ENCODE measurements around the gene MRM3. TPM values are rescaled to one million over a fixed set of nuclear protein-coding genes. Genes with fewer than 3 reads are reported as not detected.

The MRM3 gene
- total and polyA plus RNA-seq, 2 donors (not counting 3 experiments of a cell fraction or from before 2014, with no cell fraction given) = 17.1 to 19.2 TPM

DNA sequence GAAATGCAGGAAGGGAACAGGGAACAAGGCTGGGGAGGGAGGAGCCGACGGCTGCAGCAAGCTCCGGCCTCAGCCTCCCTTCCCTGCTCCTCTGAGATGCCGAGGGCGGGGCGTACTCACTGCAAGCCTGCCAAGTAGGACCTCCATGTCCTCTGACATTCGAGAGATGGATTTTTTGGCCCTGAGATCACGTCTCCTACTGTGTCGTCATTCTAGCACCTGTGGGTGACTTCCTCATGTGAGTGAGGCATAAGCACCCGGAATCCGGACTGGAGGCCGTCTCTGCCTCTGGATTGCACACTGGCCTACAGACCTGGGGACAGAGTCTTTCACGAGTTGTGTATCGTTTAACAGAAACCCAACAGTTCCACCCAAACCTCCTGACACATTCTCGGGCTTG lies 14.5 kb downstream of the MRM3 start:
- no peak overlapping the region for H3K27ac ChIP-seq (ENCODE audit: insufficient read depth, low read depth, low read length)
- no peak overlapping the region for H2AFZ ChIP-seq (ENCODE audit: low read depth, low read length)
- no peak for DNase-seq (ENCODE audit: low read depth, low spot score)
- H3K9ac ChIP-seq (replicated peaks; ENCODE audit: extremely low read depth, insufficient read depth, low read length) = no peak overlapping the region
- no peak for TF ChIP-seq CTCF (IDR thresholded peaks at IDR 0.05; ENCODE audit: extremely low read depth in 1 of 2, insufficient read depth in 1 of 2, low read depth in 1 of 2, low read length in 2 of 2)
- TF ChIP-seq GATA2 (IDR thresholded peaks at IDR 0.05; ENCODE audit: insufficient read depth, insufficient read length, low read depth, low read length) = no peak
- TF ChIP-seq POLR2A (IDR thresholded peaks at IDR 0.05; ENCODE audit: low read depth, low read length) = no peak
- no peak for TF ChIP-seq FOS (IDR thresholded peaks at IDR 0.05; ENCODE audit: borderline replicate concordance, insufficient read depth, low read length)
- TF ChIP-seq, protein P1, sequence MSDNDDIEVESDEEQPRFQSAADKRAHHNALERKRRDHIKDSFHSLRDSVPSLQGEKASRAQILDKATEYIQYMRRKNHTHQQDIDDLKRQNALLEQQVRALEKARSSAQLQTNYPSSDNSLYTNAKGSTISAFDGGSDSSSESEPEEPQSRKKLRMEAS (IDR thresholded peaks at IDR 0.05; ENCODE audit: insufficient read depth, insufficient read length) = no peak
- TF ChIP-seq JUN (IDR thresholded peaks at IDR 0.05; ENCODE audit: borderline replicate concordance, insufficient read depth, insufficient read length, low read depth) = no peak
- no peak for TF ChIP-seq EZH2 (IDR thresholded peaks at IDR 0.05; ENCODE audit: borderline replicate concordance, low read depth, low read length, severe bottlenecking)
- TF ChIP-seq POLR2AphosphoS5 (IDR thresholded peaks at IDR 0.05; ENCODE audit: insufficient read depth, low read depth, low read length) = no peak
- TF ChIP-seq MYC (IDR thresholded peaks at IDR 0.05; ENCODE audit: low read depth, low read length) = no peak
- H3K4me1 ChIP-seq (ENCODE audit: control insufficient read depth, extremely low read depth, insufficient read depth, low read length) = peaks cover 10% of the 10 kb centered on the region
- H3K79me2 ChIP-seq (ENCODE audit: control insufficient read depth, insufficient read depth, low read length) = no peaks in the 10 kb centered on the region
- no peaks in the 10 kb centered on the region for H3K27me3 ChIP-seq (ENCODE audit: control insufficient read depth in 2 of 2, insufficient read depth in 2 of 2, low read length in 2 of 2)
- H4K20me1 ChIP-seq (replicated peaks; ENCODE audit: control insufficient read depth, extremely low read depth, insufficient read depth, low read length) = no peaks in the 10 kb centered on the region
- dilution Hi-C loops (cut with MboI; ENCODE audit: extremely low pct_ligation_motif_present, low sequenced_read_pairs) (loop anchor here (25.0 kb wide), 1 partner anchor 191 kb away; the partner anchor contains the start of genes NXN and TIMM22), intact Hi-C loops (cut with micrococcal nuclease) (no loop called here)
- no peak overlapping the region for H3K4me2 ChIP-seq (ENCODE audit: insufficient read depth, low read length)
- POLR2A ChIA-PET = no interaction called here
- H3K4me3 ChIP-seq (replicated peaks in 1 of 3; ENCODE audit: insufficient read depth in 1 of 3, low read depth in 1 of 3, low read length in 3 of 3) = no peak overlapping the region
- BruUV-seq (replicated peaks) = no TSS peak
- H3K9me3 ChIP-seq (replicated peaks; ENCODE audit: control insufficient read depth, insufficient read depth, low read length) = no peaks in the 10 kb centered on the region
- peaks cover 3 to 11% of the 10 kb centered on the region in 2 experiments for H3K36me3 ChIP-seq (ENCODE audit: control insufficient read depth in 2 of 2, extremely low read depth in 1 of 2, insufficient read depth in 2 of 2, low read length in 2 of 2)
- no peak for FAIRE-seq
- CTCF ChIA-PET = interaction anchor here (0.6 to 15.3 kb wide), 7 partner anchors 50 to 364 kb away, joined by 3 to 341 read pairs (median 5); partner anchors contain the start of gene NXN
- H3K9me1 ChIP-seq (replicated peaks; ENCODE audit: control insufficient read depth, extremely low read depth, insufficient read depth, low read length) = no peaks in the 10 kb centered on the region
